H9 (cell line): ENCODE data around the gene RNF224. TPM values are rescaled to one million over a fixed set of nuclear protein-coding genes. Genes with fewer than 3 reads are reported as not detected.

Experiments
- DNase-seq: peaks from one replicate; pipeline ENCODE4 v3.0.0-alpha.2; 2017
- H2AFZ ChIP-seq: one replicate; pipeline ENCODE4 v1.6.1; 2013; ENCODE audit warnings: mild to moderate bottlenecking, low read length, control low read depth, moderate library complexity
- H2AK5ac ChIP-seq: 2 replicates; pipeline ENCODE4 v1.6.1; 2013; ENCODE audit warnings: low read length, control low read depth, mixed read lengths; ENCODE audit not compliant: insufficient read length
- H2BK120ac ChIP-seq: one replicate; pipeline ENCODE4 v1.6.1; 2013; ENCODE audit warnings: low read depth, mild to moderate bottlenecking, low read length, control low read depth, inconsistent platforms; ENCODE audit not compliant: poor library complexity, severe bottlenecking
- H2BK12ac ChIP-seq: 2 replicates; pipeline ENCODE4 v1.6.1; 2013; ENCODE audit warnings: low read length, control low read depth, mixed read lengths, low read depth; ENCODE audit not compliant: insufficient read length
- H2BK15ac ChIP-seq: 2 replicates; pipeline ENCODE4 v1.6.1; 2013; ENCODE audit warnings: low read depth, low read length, control low read depth
- H2BK20ac ChIP-seq: one replicate; pipeline ENCODE4 v1.6.1; 2013; ENCODE audit warnings: low read depth, mild to moderate bottlenecking, low read length, control low read depth, inconsistent platforms; ENCODE audit not compliant: poor library complexity, severe bottlenecking
- H2BK5ac ChIP-seq: 2 replicates; pipeline ENCODE4 v1.6.1; 2013; ENCODE audit warnings: low read length, control low read depth, mixed read lengths; ENCODE audit not compliant: insufficient read length
- H3K14ac ChIP-seq: 2 replicates; pipeline ENCODE4 v1.6.1; 2013; ENCODE audit warnings: low read length, control low read depth; ENCODE audit not compliant: insufficient read depth
- H3K18ac ChIP-seq: 2 replicates; pipeline ENCODE4 v1.6.1; 2013; ENCODE audit warnings: low read depth, mild to moderate bottlenecking, mixed read lengths, low read length, control low read depth; ENCODE audit not compliant: insufficient read length
- H3K23ac ChIP-seq: 2 replicates; pipeline ENCODE4 v1.6.1; 2013; ENCODE audit warnings: low read length, control low read depth, mixed read lengths, low read depth; ENCODE audit not compliant: insufficient read length
- H3K23me2 ChIP-seq: 2 replicates; pipeline ENCODE4 v1.6.1; 2013; ENCODE audit warnings: low read depth, mild to moderate bottlenecking, mixed read lengths, low read length, control low read depth; ENCODE audit not compliant: insufficient read length, poor library complexity, severe bottlenecking
- H3K27ac ChIP-seq: 2 replicates; pipeline ENCODE4 v1.5.1; 2013; ENCODE audit warnings: low read length, control low read depth, mixed read lengths, low read depth; ENCODE audit not compliant: insufficient read length
- H3K27me3 ChIP-seq: 2 replicates; pipeline ENCODE4 v1.6.1; 2013; ENCODE audit warnings: low read length, control low read depth, inconsistent platforms; ENCODE audit not compliant: insufficient read depth
- H3K4ac ChIP-seq: 2 replicates; pipeline ENCODE4 v1.6.1; 2013; ENCODE audit warnings: low read depth, mild to moderate bottlenecking, control low read depth, inconsistent platforms, low read length, moderate library complexity
- H3K4me1 ChIP-seq: 2 replicates; pipeline ENCODE4 v1.6.1; 2013; ENCODE audit warnings: low read length, control low read depth, inconsistent platforms; ENCODE audit not compliant: insufficient read depth
- H3K4me2 ChIP-seq: 2 replicates; pipeline ENCODE4 v1.6.1; 2013; ENCODE audit warnings: low read length, control low read depth, mixed read lengths; ENCODE audit not compliant: insufficient read length, insufficient read depth
- H3K56ac ChIP-seq: 2 replicates; pipeline ENCODE4 v1.6.1; 2013; ENCODE audit warnings: low read depth, mild to moderate bottlenecking, mixed read lengths, low read length, control low read depth; ENCODE audit not compliant: insufficient read length
- H3K79me1 ChIP-seq: 2 replicates; pipeline ENCODE4 v1.6.1; 2013; ENCODE audit warnings: low read depth, mild to moderate bottlenecking, moderate library complexity, low read length, control low read depth, inconsistent platforms; ENCODE audit not compliant: insufficient read depth, poor library complexity, severe bottlenecking
- H3K79me2 ChIP-seq: 2 replicates; pipeline ENCODE4 v1.6.1; 2013; ENCODE audit warnings: low read length, control low read depth, inconsistent platforms; ENCODE audit not compliant: insufficient read depth
- H3K9ac ChIP-seq: 2 replicates; pipeline ENCODE4 v1.6.1; 2013; ENCODE audit warnings: low read length, control low read depth, mixed read lengths; ENCODE audit not compliant: insufficient read length; ENCODE audit errors: extremely low read depth
- H3K9me3 ChIP-seq: one replicate; pipeline ENCODE4 v1.6.1; 2013; ENCODE audit warnings: low read depth, low read length, inconsistent platforms; ENCODE audit not compliant: control insufficient read depth
- H3T11ph ChIP-seq: one replicate; pipeline ENCODE4 v1.6.1; 2013; ENCODE audit warnings: mild to moderate bottlenecking, low read length, control low read depth, inconsistent platforms
- H4K20me1 ChIP-seq: one replicate; pipeline ENCODE4 v1.6.1; 2013; ENCODE audit not compliant: control insufficient read depth, insufficient read length, insufficient read depth
- H4K5ac ChIP-seq: 2 replicates; pipeline ENCODE4 v1.6.1; 2013; ENCODE audit warnings: low read depth, mild to moderate bottlenecking, mixed read lengths, low read length, control low read depth; ENCODE audit not compliant: insufficient read length
- H4K8ac ChIP-seq: replicated peaks from 2 replicates; pipeline ENCODE4 v1.6.1; 2013; ENCODE audit warnings: low read length, control low read depth, mixed read lengths, low read depth; ENCODE audit not compliant: insufficient read length
- H4K91ac ChIP-seq: 2 replicates; pipeline ENCODE4 v1.6.1; 2013; ENCODE audit warnings: low read depth, mild to moderate bottlenecking, moderate library complexity, mixed read lengths, low read length, control low read depth; ENCODE audit not compliant: insufficient read length
- H3K27ac Mint-ChIP-seq, 3 experiments: 2 replicates in 2 of 3; 3 replicates in 1 of 3; pipeline ENCODE4 v1.8.0; 2020 to 2021; ENCODE audit warnings: mixed read lengths in 3 of 3, mild to moderate bottlenecking in 1 of 3, moderate library complexity in 1 of 3
- H3K27me3 Mint-ChIP-seq: 2 replicates; pipeline ENCODE4 v1.8.0; 2021; ENCODE audit warnings: low read depth, mild to moderate bottlenecking, moderate library complexity, mixed read lengths
- H3K36me3 Mint-ChIP-seq, 3 experiments: 2 replicates in 2 of 3; 3 replicates in 1 of 3; pipeline ENCODE4 v1.8.0; 2020 to 2021; ENCODE audit warnings: low read depth in 3 of 3, mixed read lengths in 3 of 3; ENCODE audit not compliant: insufficient read depth in 1 of 3
- H3K4me1 Mint-ChIP-seq, 2 experiments: 2 replicates each; pipeline ENCODE4 v1.8.0; 2020; ENCODE audit warnings: mixed read lengths in 2 of 2
- H3K4me3 Mint-ChIP-seq, 2 experiments: 2 replicates in 1 of 2; 3 replicates in 1 of 2; pipeline ENCODE4 v1.8.0; 2020 to 2021; ENCODE audit warnings: mild to moderate bottlenecking in 2 of 2, mixed read lengths in 2 of 2, moderate library complexity in 1 of 2
- H3K9me3 Mint-ChIP-seq, 2 experiments: 2 replicates in 1 of 2; 3 replicates in 1 of 2; pipeline ENCODE4 v1.8.0; 2020; ENCODE audit warnings: mild to moderate bottlenecking in 2 of 2, mixed read lengths in 2 of 2, moderate library complexity in 1 of 2
- CTCF ChIP-seq: fragments of 200-600 bp; sonication (generic); conservative IDR thresholded peaks from 3 replicates; pipeline ENCODE4 v1.8.0; 2021; ENCODE audit warnings: antibody characterized with exemption, mild to moderate bottlenecking
- WGBS: extraction: QIAGEN DNeasy Blood & Tissue Kit; methylation state at CpG from one replicate; pipeline ENCODE4 v1.1.7; 2013; ENCODE audit warnings: missing lambda C conversion rate, low lambda C conversion rate, mixed read lengths; ENCODE audit not compliant: insufficient read length; ENCODE audit errors: extremely low coverage; 5-methylcytosine and 5-hydroxymethylcytosine counted together
- total RNA-seq: library from RNA; stranded (reverse); gene quantifications from 2 replicates; pipeline ENCODE4 v1.2.1, GENCODE V29; 2021

RNF224 gene
- total RNA-seq, 1 experiment from 2014 or later, result 0.15 TPM

- no peak overlapping the region for H2BK120ac ChIP-seq
- Mint-ChIP-seq H3K36me3 (peaks cover 5 to 34% (median 26%) of the 10 kb centered on the region in 3 experiments; a peak in 6 of 7 replicates), H3K4me1 (peaks cover 4 to 5% of the 10 kb centered on the region in 2 experiments), H3K4me3 (no peak overlapping the region), H3K27me3 (no peaks in the 10 kb centered on the region), H3K27ac (no peak overlapping the region; a peak in 1 of 7 replicates), H3K9me3 (no peaks in the 10 kb centered on the region)
- no peak overlapping the region for H2BK5ac ChIP-seq
- no peak overlapping the region for H3K56ac ChIP-seq
- no peak overlapping the region for H3K23ac ChIP-seq
- no peaks in the 10 kb centered on the region for H3K27me3 ChIP-seq
- H2AFZ ChIP-seq, result no peak overlapping the region
- H4K91ac ChIP-seq, result no peak overlapping the region
- no peak overlapping the region for H4K8ac ChIP-seq
- peak; percentile 44 for TF ChIP-seq CTCF
- H2AK5ac ChIP-seq, result no peak overlapping the region
- no peaks in the 10 kb centered on the region for H3K79me2 ChIP-seq
- H4K20me1 ChIP-seq, result no peaks in the 10 kb centered on the region
- H2BK20ac ChIP-seq, result no peak overlapping the region
- H3K4me1 ChIP-seq, result no peaks in the 10 kb centered on the region; the same call in 1 of the 2 replicates
- no peak overlapping the region for H3K14ac ChIP-seq
- no peak for DNase-seq
- no peak overlapping the region for H2BK15ac ChIP-seq
- H3K9ac ChIP-seq, result no peak overlapping the region
- no peak overlapping the region for H3K18ac ChIP-seq
- no peak overlapping the region for H2BK12ac ChIP-seq
- H3K79me1 ChIP-seq, result no peaks in the 10 kb centered on the region
- H4K5ac ChIP-seq, result no peak overlapping the region
- no peaks in the 10 kb centered on the region for H3K23me2 ChIP-seq
- WGBS, result no CpG with 5 or more reads among the region's 49 CpGs
- H3K27ac ChIP-seq, result no peak overlapping the region
- H3K4me2 ChIP-seq, result no peak overlapping the region
- no peak overlapping the region for H3K4ac ChIP-seq
- no peaks in the 10 kb centered on the region for H3K9me3 ChIP-seq
- H3T11ph ChIP-seq, result no peak overlapping the region
Observed at GRCh38 chr9:137213160-137214060, 13.9 kb upstream of the RNF224 start.
